SK-N-SH (cell line): ENCODE results near the gene CYB561D1. TPM values are rescaled to one million over a fixed set of nuclear protein-coding genes. Genes with fewer than 3 reads are reported as not detected.

ENCODE experiments used
- CTCF ChIA-PET: fragments of 300-600, 350-600 bp; formaldehyde crosslinking; extraction: SDS; loops from one replicate; lab custom pipeline; 2021; lab: Yijun Ruan, JAX
- POLR2A ChIA-PET: fragments of 350-600 bp; sonication (Branson Sonifier 250); formaldehyde crosslinking; extraction: SDS; loops from one replicate; lab custom pipeline; 2020; ENCODE audit warnings: antibody characterized with exemption, inconsistent platforms; lab: Yijun Ruan, JAX
- DNase-seq: peaks from one replicate; pipeline ENCODE4 v3.0.0; 2012
- H2AFZ ChIP-seq: fragments of 200-600 bp; sonication (generic); 2 replicates; pipeline ENCODE4 v1.8.1; 2016; ENCODE audit warnings: antibody characterized with exemption, mild to moderate bottlenecking, low read depth
- H3F3A ChIP-seq: fragments of 200-600 bp; sonication (generic); replicated peaks from 2 replicates; pipeline ENCODE3; 2016; ENCODE audit warnings: antibody characterized with exemption, mild to moderate bottlenecking; ENCODE audit not compliant: insufficient read depth
- H3K27ac ChIP-seq, 2 experiments: fragments of 200-500 bp in 1 of 2; fragments of 200-600 bp in 1 of 2; sonication (Bioruptor generic) in 1 of 2; sonication (generic), shearing (Covaris generic) in 1 of 2; 2 replicates each; pipeline versions ENCODE4 v1.5.1 to v1.6.1; 2014 to 2016; ENCODE audit warnings: low read depth in 2 of 2, inconsistent platforms in 1 of 2, low read length in 1 of 2, mild to moderate bottlenecking in 1 of 2, mixed read lengths in 1 of 2
- H3K27me3 ChIP-seq: fragments of 200-600 bp; sonication (generic), shearing (Covaris generic); 2 replicates; pipeline ENCODE4 v1.6.1; 2016; ENCODE audit warnings: mixed run types; ENCODE audit not compliant: insufficient read depth
- H3K36me3 ChIP-seq, 2 experiments: fragments of 200-500 bp in 1 of 2; fragments of 200-600 bp in 1 of 2; sonication (Bioruptor generic) in 1 of 2; sonication (generic) in 1 of 2; replicated peaks in 1 of 2; 2 replicates each; pipeline versions ENCODE3 to v1.5.1; 2014 to 2016; ENCODE audit warnings: low read length in 1 of 2, mild to moderate bottlenecking in 1 of 2; ENCODE audit not compliant: insufficient read depth in 2 of 2, control insufficient read depth in 1 of 2
- H3K4me1 ChIP-seq, 2 experiments: fragments of 200-500 bp in 1 of 2; fragments of 200-600 bp in 1 of 2; sonication (Bioruptor generic) in 1 of 2; sonication (generic), shearing (Covaris generic) in 1 of 2; 2 replicates each; pipeline versions ENCODE4 v1.5.1 to v1.6.1; 2014 to 2016; ENCODE audit warnings: low read depth in 1 of 2, low read length in 1 of 2, mixed run types in 1 of 2; ENCODE audit not compliant: insufficient read depth in 2 of 2, control insufficient read depth in 1 of 2
- H3K4me2 ChIP-seq: fragments of 200-600 bp; sonication (generic), shearing (Covaris generic); 2 replicates; pipeline ENCODE4 v1.6.1; 2017; ENCODE audit warnings: mixed run types
- H3K4me3 ChIP-seq, 2 experiments: fragments of 200-500 bp in 1 of 2; fragments of 200-600 bp in 1 of 2; sonication (Bioruptor generic) in 1 of 2; sonication (generic), shearing (Covaris generic) in 1 of 2; 2 replicates each; pipeline versions ENCODE4 v1.5.1 to v1.8.1; 2014 to 2016; ENCODE audit warnings: low read depth in 2 of 2, inconsistent platforms in 1 of 2, low read length in 1 of 2, mild to moderate bottlenecking in 1 of 2, mixed read lengths in 1 of 2, moderate library complexity in 1 of 2
- H3K79me2 ChIP-seq: fragments of 200-600 bp; sonication (generic); 2 replicates; pipeline ENCODE4 v1.8.1; 2017; ENCODE audit warnings: mild to moderate bottlenecking; ENCODE audit not compliant: insufficient read depth
- H3K9ac ChIP-seq: fragments of 200-600 bp; sonication (generic); 2 replicates; pipeline ENCODE4 v1.6.1; 2017; ENCODE audit warnings: mixed run types
- H3K9me2 ChIP-seq: fragments of 200-600 bp; sonication (generic); 2 replicates; pipeline ENCODE4 v1.6.1; 2017; ENCODE audit warnings: mixed run types
- H3K9me3 ChIP-seq: fragments of 200-600 bp; sonication (generic); 2 replicates; pipeline ENCODE4 v1.6.1; 2017; ENCODE audit warnings: mixed run types, mild to moderate bottlenecking, moderate library complexity
- H4K20me1 ChIP-seq: fragments of 200-600 bp; sonication (generic); 2 replicates; pipeline ENCODE4 v1.6.1; 2017; ENCODE audit warnings: mild to moderate bottlenecking, mixed run types; ENCODE audit not compliant: insufficient read depth
- CTCF ChIP-seq: fragments of 200-600 bp; sonication (generic); IDR thresholded peaks from 2 replicates; pipeline ENCODE4 v1.6.1; 2017; ENCODE audit warnings: antibody characterized with exemption, mild to moderate bottlenecking, moderate library complexity
- EP300 ChIP-seq, 2 experiments: IDR thresholded peaks; 2 replicates each; pipeline versions ENCODE4 v1.4.0 to v1.6.1; 2012; ENCODE audit warnings: borderline replicate concordance in 1 of 2, low read depth in 1 of 2, low read length in 1 of 2
- FOSL2 ChIP-seq: IDR thresholded peaks from 2 replicates; pipeline ENCODE4 v1.4.0; 2012; ENCODE audit warnings: low read depth, mild to moderate bottlenecking, moderate library complexity, borderline replicate concordance
- FOXJ3 ChIP-seq: sonication (generic); formaldehyde crosslinking; IDR thresholded peaks from 2 replicates; pipeline ENCODE4 v1.5.1; 2020; ENCODE audit warnings: mild to moderate bottlenecking, missing genetic modification reagents
- GABPA ChIP-seq: IDR thresholded peaks from 2 replicates; pipeline ENCODE4 v1.4.0; 2012; ENCODE audit warnings: low read depth, mild to moderate bottlenecking
- IRF3 ChIP-seq: fragments of 150-350 bp; IDR thresholded peaks from 2 replicates; pipeline ENCODE4 v1.6.1; 2016; ENCODE audit warnings: mild to moderate bottlenecking, low read depth, low read length
- NRF1 ChIP-seq: IDR thresholded peaks from 2 replicates; pipeline ENCODE4 v1.6.1; 2012; ENCODE audit warnings: low read depth, mild to moderate bottlenecking, low read length
- RFX5 ChIP-seq: IDR thresholded peaks from 2 replicates; pipeline ENCODE4 v1.6.1; 2012; ENCODE audit warnings: mild to moderate bottlenecking, improper control_type of control experiment, low read length
- SIN3A ChIP-seq: IDR thresholded peaks from 2 replicates; pipeline ENCODE4 v1.6.1; 2012; ENCODE audit warnings: low read depth, mild to moderate bottlenecking, low read length, moderate library complexity, borderline replicate concordance
- ZBTB33 ChIP-seq: IDR thresholded peaks from 2 replicates; pipeline ENCODE4 v1.4.0; 2012; ENCODE audit warnings: low read depth, borderline replicate concordance
- WGBS: methylation state at CpG from one replicate; pipeline ENCODE4 v1.1.6; 2017; ENCODE audit warnings: low lambda C conversion rate; 5-methylcytosine and 5-hydroxymethylcytosine counted together
- polyA plus RNA-seq, 3 experiments: library from polyadenylated mRNA; depleted of rRNA; stranded (reverse); fragments of >200 nt; gene quantifications; 2 replicates each; pipeline ENCODE4 v1.2.3, GENCODE V29; 2012

CYB561D1 gene
- polyA plus RNA-seq, 1 of the 3 experiments (the other 2 are of a cell fraction) = 5.4 TPM

- no peak for DNase-seq
- POLR2A ChIA-PET = interaction anchor here (0.6 to 1.3 kb wide), 4 partner anchors 12 to 123 kb away, joined by 3 to 4 read pairs (median 3); partner anchors contain the start of gene AMIGO1
- H3K79me2 ChIP-seq = peaks cover 19% of the 10 kb centered on the region
- peaks cover 0 to 24% of the 10 kb centered on the region in 2 experiments; a peak in 2 of 4 replicates for H3K4me1 ChIP-seq
- CTCF ChIA-PET = interaction anchor here (0.9 to 40.2 kb wide), 19 partner anchors 9 to 277 kb away, joined by 3 to 1710 read pairs (median 4); partner anchors contain the start of genes AMIGO1, ATXN7L2, CYB561D1 and GNAI3
- no peaks in the 10 kb centered on the region for H4K20me1 ChIP-seq
- no peak overlapping the region; a peak in 1 of 4 replicates for H3K27ac ChIP-seq
- no peaks in the 10 kb centered on the region for H3K9me2 ChIP-seq
- no peak overlapping the region for H3K9ac ChIP-seq
- no peak overlapping the region for H3K4me3 ChIP-seq
- peaks cover 5 to 17% of the 10 kb centered on the region in 2 experiments for H3K36me3 ChIP-seq
- H3F3A ChIP-seq = no peaks in the 10 kb centered on the region
- no peaks in the 10 kb centered on the region for H3K9me3 ChIP-seq
- TF ChIP-seq EP300 (IDR thresholded peaks at IDR 0.05; ENCODE audit: borderline replicate concordance in 1 of 2, low read depth in 1 of 2, low read length in 1 of 2) (no peak), IRF3 (no peak), SIN3A (no peak), NRF1 (no peak), FOXJ3 (CRISPR knock-in tag) (no peak), FOSL2 (no peak), ZBTB33 (no peak), RFX5 (no peak), CTCF (no peak), GABPA (no peak)
- H3K4me2 ChIP-seq = no peak overlapping the region
- H3K27me3 ChIP-seq = no peaks in the 10 kb centered on the region
- no peak overlapping the region for H2AFZ ChIP-seq
- WGBS = 69% methylated on average over 9 of the region's 9 CpGs
Observed at GRCh38 chr1:109497449-109498160, 3.7 kb downstream of the CYB561D1 start.
